Measurements from ENCODE around the gene DCAF7.

DNA sequence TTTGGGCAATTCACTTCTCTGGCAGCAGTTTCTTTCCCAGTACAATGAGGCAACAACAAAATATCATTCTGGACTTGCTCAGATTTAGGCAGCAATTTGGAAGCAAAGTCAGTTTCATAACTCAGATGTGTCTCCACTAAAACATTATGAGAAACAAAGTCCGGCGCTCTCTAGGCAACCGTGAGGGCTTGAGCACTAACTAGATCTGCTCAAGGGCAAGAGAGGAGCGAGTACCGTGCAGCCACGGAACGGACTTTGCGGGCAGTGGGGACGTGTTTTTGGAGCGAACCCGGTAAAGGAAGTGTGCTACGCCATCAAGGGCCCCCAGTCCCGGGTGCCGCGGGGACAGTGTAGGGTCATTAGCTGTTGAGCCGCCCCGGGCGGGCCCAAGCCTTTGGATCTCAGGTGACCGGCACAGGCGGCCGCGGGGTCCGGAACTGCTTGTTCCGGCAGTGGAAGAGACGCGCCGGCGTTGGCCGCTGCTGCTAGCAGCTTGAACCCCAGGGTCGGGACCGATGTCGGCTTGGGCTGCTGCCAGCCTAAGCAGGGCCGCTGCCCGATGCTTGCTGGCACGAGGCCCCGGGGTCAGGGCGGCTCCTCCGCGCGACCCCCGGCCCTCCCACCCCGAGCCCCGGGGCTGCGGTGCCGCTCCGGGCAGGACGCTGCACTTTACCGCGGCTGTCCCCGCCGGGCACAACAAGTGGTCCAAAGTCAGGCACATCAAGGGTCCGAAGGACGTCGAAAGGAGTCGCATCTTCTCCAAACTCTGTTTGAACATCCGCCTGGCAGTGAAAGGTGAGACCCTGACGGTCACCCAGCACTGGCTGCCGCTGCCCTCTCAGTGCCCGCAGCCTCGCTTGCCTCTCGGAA lies 50.5 kb downstream of the DCAF7 start, which contains the start of gene TACO1:
- TF ChIP-seq, protein P1, sequence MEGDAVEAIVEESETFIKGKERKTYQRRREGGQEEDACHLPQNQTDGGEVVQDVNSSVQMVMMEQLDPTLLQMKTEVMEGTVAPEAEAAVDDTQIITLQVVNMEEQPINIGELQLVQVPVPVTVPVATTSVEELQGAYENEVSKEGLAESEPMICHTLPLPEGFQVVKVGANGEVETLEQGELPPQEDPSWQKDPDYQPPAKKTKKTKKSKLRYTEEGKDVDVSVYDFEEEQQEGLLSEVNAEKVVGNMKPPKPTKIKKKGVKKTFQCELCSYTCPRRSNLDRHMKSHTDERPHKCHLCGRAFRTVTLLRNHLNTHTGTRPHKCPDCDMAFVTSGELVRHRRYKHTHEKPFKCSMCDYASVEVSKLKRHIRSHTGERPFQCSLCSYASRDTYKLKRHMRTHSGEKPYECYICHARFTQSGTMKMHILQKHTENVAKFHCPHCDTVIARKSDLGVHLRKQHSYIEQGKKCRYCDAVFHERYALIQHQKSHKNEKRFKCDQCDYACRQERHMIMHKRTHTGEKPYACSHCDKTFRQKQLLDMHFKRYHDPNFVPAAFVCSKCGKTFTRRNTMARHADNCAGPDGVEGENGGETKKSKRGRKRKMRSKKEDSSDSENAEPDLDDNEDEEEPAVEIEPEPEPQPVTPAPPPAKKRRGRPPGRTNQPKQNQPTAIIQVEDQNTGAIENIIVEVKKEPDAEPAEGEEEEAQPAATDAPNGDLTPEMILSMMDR (IDR thresholded peaks at IDR 0.05) = no peak
- TF ChIP-seq POLR2A (IDR thresholded peaks at IDR 0.05) = peak in 1 of 2 donors; percentile 77

Measured in heart left ventricle (tissue), 13 donors.